Epithelial cell of alveolus of lung (primary cell): ENCODE measurements around the gene SOCS4. TPM values are rescaled to one million over a fixed set of nuclear protein-coding genes. Genes with fewer than 3 reads are reported as not detected.

Experiments used
- total RNA-seq: library from RNA; depleted of rRNA; stranded (reverse); fragments of >200 nt; gene quantifications from 2 replicates; pipeline ENCODE4 v1.2.1, GENCODE V29; 2015

The SOCS4 gene, protein sequence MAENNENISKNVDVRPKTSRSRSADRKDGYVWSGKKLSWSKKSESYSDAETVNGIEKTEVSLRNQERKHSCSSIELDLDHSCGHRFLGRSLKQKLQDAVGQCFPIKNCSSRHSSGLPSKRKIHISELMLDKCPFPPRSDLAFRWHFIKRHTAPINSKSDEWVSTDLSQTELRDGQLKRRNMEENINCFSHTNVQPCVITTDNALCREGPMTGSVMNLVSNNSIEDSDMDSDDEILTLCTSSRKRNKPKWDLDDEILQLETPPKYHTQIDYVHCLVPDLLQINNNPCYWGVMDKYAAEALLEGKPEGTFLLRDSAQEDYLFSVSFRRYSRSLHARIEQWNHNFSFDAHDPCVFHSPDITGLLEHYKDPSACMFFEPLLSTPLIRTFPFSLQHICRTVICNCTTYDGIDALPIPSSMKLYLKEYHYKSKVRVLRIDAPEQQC
- total RNA-seq: 11.1 and 14.7 TPM in 2 replicates

GRCh38 chr14:55026793-55027561 lies at the start of gene SOCS4, which contains the start of gene WDHD1:
Gene SOCS4 (plus strand): TSS chr14:55027236. CDS start chr14:55043042, 15,806 bp downstream.
Gene WDHD1 (minus strand): TSS chr14:55027099. CDS start chr14:55026787, 312 bp downstream.

DNA sequence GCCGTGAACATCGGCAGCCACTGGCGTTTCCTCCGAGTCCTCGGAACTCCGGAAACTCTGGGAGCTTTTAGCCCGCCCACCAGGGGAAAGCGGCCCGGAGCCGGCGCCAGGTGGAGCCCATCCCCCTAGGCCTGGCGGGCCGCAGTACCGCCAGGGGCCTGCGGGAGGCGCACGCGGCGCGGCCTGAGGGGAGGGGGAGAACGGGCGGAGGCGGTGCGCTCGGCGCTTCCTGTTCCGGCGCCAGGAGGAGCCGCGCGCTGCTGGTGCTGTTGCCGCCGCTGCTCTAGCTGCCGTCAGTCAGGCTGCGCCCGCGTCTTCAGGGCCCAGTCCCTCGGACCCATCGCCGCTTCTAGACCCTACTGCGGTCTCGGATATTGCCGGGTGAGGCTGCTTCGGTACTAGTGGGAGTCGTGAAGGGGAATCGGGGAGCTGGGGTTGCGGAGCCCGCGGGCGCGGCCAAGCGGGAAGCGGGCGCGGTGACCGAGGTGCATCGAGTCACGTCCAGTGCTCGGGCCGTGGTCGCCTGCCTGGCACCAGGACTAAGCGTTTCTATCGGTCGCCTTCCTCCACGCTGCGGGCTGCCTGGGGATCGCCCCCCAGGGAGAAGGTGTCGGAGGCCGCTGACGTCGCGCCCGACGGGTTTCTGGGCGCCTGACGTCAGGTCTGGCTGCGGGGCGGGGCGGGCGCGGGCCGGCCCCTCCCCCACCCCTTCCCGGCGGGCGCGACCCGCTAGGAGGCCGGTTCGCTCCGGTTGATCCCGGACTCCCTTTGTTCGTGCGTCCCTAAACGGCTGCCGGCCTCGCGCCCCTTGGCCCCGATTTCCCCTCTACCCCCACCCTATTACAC lies 24.6 kb downstream of the SOCS4 start, which contains the start of gene MAPK1IP1L:
TSS of gene MAPK1IP1L (plus strand) at position 225 of the 846 bp plus-strand sequence. CDS start 10,037 bp downstream, outside the sequence.

Other genes starting within 250 kb of the SOCS4 start
- gene GCH1, start 124.4 kb upstream of the SOCS4 start, total RNA-seq: 3.3 and 10.6 TPM in 2 replicates
- gene WDHD1, start 137 bp upstream of the SOCS4 start, total RNA-seq: 8.2 and 10.1 TPM in 2 replicates
- 64.2 and 92.8 TPM in 2 replicates for gene MAPK1IP1L, start 24.4 kb downstream of the SOCS4 start, total RNA-seq
- 282 and 341 TPM in 2 replicates for gene LGALS3, start 102.0 kb downstream of the SOCS4 start, total RNA-seq
- 18.1 and 29.1 TPM in 2 replicates for gene DLGAP5, start 164.3 kb downstream of the SOCS4 start, total RNA-seq
- 12.8 and 18.6 TPM in 2 replicates for gene FBXO34, start 244.2 kb downstream of the SOCS4 start, total RNA-seq